GM04504 (cell line): ENCODE data around the gene PCBP1.
"Not testable (repeated sequence)": the region's sequence is repeated elsewhere in the genome, so short reads cannot be mapped to it uniquely, and the experiment has no call there.

Experiments
- DNase-seq: peaks from one replicate; pipeline ENCODE4 v3.0.0-alpha.2; 2012; ENCODE audit warnings: low read depth

Gene PCBP1

GRCh38 chr2:70099270-70099669, 12.0 kb downstream of the PCBP1 start:
- no peak for DNase-seq

- no peak for DNase-seq
Observed at GRCh38 chr2:70101174-70101573, 13.9 kb downstream of the PCBP1 start.

- DNase-seq = not testable (repeated sequence)
Observed at GRCh38 chr2:70101686-70102085, 14.4 kb downstream of the PCBP1 start.

GRCh38 chr2:70102323-70102905, 15.1 kb downstream of the PCBP1 start:
- not testable (repeated sequence) for DNase-seq

GRCh38 chr2:70103531-70104061, 16.3 kb downstream of the PCBP1 start:
- no peak for DNase-seq

GRCh38 chr2:70104231-70105111, 17.2 kb downstream of the PCBP1 start:
- no peak for DNase-seq

- DNase-seq = not testable (repeated sequence)
Observed at GRCh38 chr2:70106138-70106537, 18.9 kb downstream of the PCBP1 start.

GRCh38 chr2:70110397-70110796, 23.1 kb downstream of the PCBP1 start:
- DNase-seq = not testable (repeated sequence)

- DNase-seq = no peak
Observed at GRCh38 chr2:70111752-70112591, 24.7 kb downstream of the PCBP1 start.

GRCh38 chr2:70113359-70114070, 26.2 kb downstream of the PCBP1 start:
- no peak for DNase-seq

- no peak for DNase-seq
Observed at GRCh38 chr2:70115646-70116442, 28.6 kb downstream of the PCBP1 start.

- no peak for DNase-seq
Observed at GRCh38 chr2:70116936-70117552, 29.8 kb downstream of the PCBP1 start.

- DNase-seq = no peak
Observed at GRCh38 chr2:70118798-70119454, 31.6 kb downstream of the PCBP1 start.

GRCh38 chr2:70121627-70122372, 34.5 kb downstream of the PCBP1 start:
- no peak for DNase-seq

GRCh38 chr2:70122470-70122869, 35.2 kb downstream of the PCBP1 start:
- no peak for DNase-seq

- DNase-seq = peak; percentile 59
Observed at GRCh38 chr2:70123051-70123828, 36.0 kb downstream of the PCBP1 start.

GRCh38 chr2:70123829-70124116, 36.5 kb downstream of the PCBP1 start:
- DNase-seq = no peak

- no peak for DNase-seq
Observed at GRCh38 chr2:70124983-70125480, 37.8 kb downstream of the PCBP1 start.
